Smooth muscle cell (in vitro differentiated cells): ENCODE data around the gene PHF14. TPM values are rescaled to one million over a fixed set of nuclear protein-coding genes. Genes with fewer than 3 reads are reported as not detected.

ENCODE experiments used
- DNase-seq: peaks from one replicate; lab custom pipeline; 2025; ENCODE audit not compliant: unreplicated experiment; lab: John Stamatoyannopoulos, UW
- H2AFZ ChIP-seq: fragments of 200-600 bp; sonication (generic); 2 replicates; pipeline ENCODE4 v1.6.0; 2016; ENCODE audit warnings: antibody characterized with exemption, low read depth, mild to moderate bottlenecking
- H3F3A ChIP-seq: fragments of 200-600 bp; sonication (generic); 2 replicates; pipeline ENCODE4 v1.6.0; 2017; ENCODE audit warnings: antibody characterized with exemption, low read depth
- H3K27ac ChIP-seq: fragments of 200-600 bp; sonication (generic); 2 replicates; pipeline ENCODE4 v1.5.1; 2016; ENCODE audit warnings: low read depth, mild to moderate bottlenecking
- H3K27me3 ChIP-seq: fragments of 200-600 bp; sonication (generic); 2 replicates; pipeline ENCODE4 v1.6.1; 2016; ENCODE audit warnings: low read depth, mild to moderate bottlenecking
- H3K36me3 ChIP-seq: fragments of 200-600 bp; sonication (generic); 2 replicates; pipeline ENCODE4 v1.5.1; 2016; ENCODE audit warnings: low read depth
- H3K4me1 ChIP-seq: fragments of 200-600 bp; sonication (generic); 2 replicates; pipeline ENCODE4 v1.5.1; 2016; ENCODE audit warnings: low read depth
- H3K4me2 ChIP-seq: fragments of 200-600 bp; sonication (generic); 2 replicates; pipeline ENCODE4 v1.6.0; 2016; ENCODE audit warnings: mild to moderate bottlenecking
- H3K4me3 ChIP-seq: fragments of 200-600 bp; sonication (generic); 2 replicates; pipeline ENCODE4 v1.5.1; 2016; ENCODE audit warnings: mild to moderate bottlenecking
- H3K79me2 ChIP-seq: fragments of 200-600 bp; sonication (generic); 2 replicates; pipeline ENCODE4 v1.6.0; 2016; ENCODE audit warnings: low read depth, mild to moderate bottlenecking
- H3K9ac ChIP-seq: fragments of 200-600 bp; sonication (generic); 2 replicates; pipeline ENCODE4 v1.6.0; 2016; ENCODE audit warnings: low read depth
- H3K9me3 ChIP-seq: fragments of 200-600 bp; sonication (generic); replicated peaks from 2 replicates; pipeline ENCODE4 v1.5.1; 2016; ENCODE audit warnings: low read depth
- H4K20me1 ChIP-seq: fragments of 200-600 bp; sonication (generic); 2 replicates; pipeline ENCODE4 v1.6.0; 2016; ENCODE audit warnings: low read depth
- CTCF ChIP-seq: fragments of 200-600 bp; sonication (generic); IDR thresholded peaks from 2 replicates; pipeline ENCODE4 v1.5.1; 2017; ENCODE audit warnings: borderline replicate concordance, mild to moderate bottlenecking, antibody characterized with exemption; ENCODE audit not compliant: insufficient read depth, poor library complexity, severe bottlenecking
- WGBS: methylation state at CpG from one replicate; pipeline ENCODE4 v1.1.7; 2016; ENCODE audit warnings: low lambda C conversion rate; 5-methylcytosine and 5-hydroxymethylcytosine counted together
- polyA plus RNA-seq: library from polyadenylated mRNA; unstranded; fragments of >200 nt; fragmentation: Nextera tagmentation; extraction: Ambion mirVana; gene quantifications from 2 replicates; pipeline ENCODE4 v1.2.1, GENCODE V29; 2016
- total RNA-seq: library from RNA; depleted of rRNA; stranded (reverse); fragments of >200 nt; gene quantifications from 2 replicates; pipeline ENCODE4 v1.2.3, GENCODE V29; 2014

Gene PHF14
- total and polyA plus RNA-seq, 2 experiments from 2014 or later, result 13.2 to 29.2 TPM

GRCh38 chr7:11060893-11061292 lies 87.2 kb downstream of the PHF14 start:
- no peak overlapping the region for H3K4me2 ChIP-seq
- no peak for DNase-seq
- no peak for TF ChIP-seq CTCF
- no peaks in the 10 kb centered on the region for H3K36me3 ChIP-seq
- H3K27ac ChIP-seq, result no peak overlapping the region
- no peaks in the 10 kb centered on the region for H4K20me1 ChIP-seq
- no peak overlapping the region for H2AFZ ChIP-seq
- H3K9ac ChIP-seq, result no peak overlapping the region
- WGBS, result 83% methylated on average over 2 of the region's 2 CpGs
- H3F3A ChIP-seq, result no peaks in the 10 kb centered on the region
- H3K79me2 ChIP-seq, result no peaks in the 10 kb centered on the region
- H3K27me3 ChIP-seq, result no peaks in the 10 kb centered on the region
- no peak overlapping the region for H3K4me3 ChIP-seq
- H3K9me3 ChIP-seq, result no peaks in the 10 kb centered on the region
- H3K4me1 ChIP-seq, result peaks cover 20% of the 10 kb centered on the region

- H3K79me2 ChIP-seq, result no peaks in the 10 kb centered on the region
- TF ChIP-seq CTCF, result no peak
Observed at GRCh38 chr7:11062110-11062509, 88.4 kb downstream of the PHF14 start.

GRCh38 chr7:11069591-11069990 lies 95.9 kb downstream of the PHF14 start:
- 90% methylated on average over 2 of the region's 3 CpGs for WGBS
- H3K27ac ChIP-seq, result no peak overlapping the region
- no peaks in the 10 kb centered on the region for H3K27me3 ChIP-seq
- H3K4me2 ChIP-seq, result no peak overlapping the region
- no peak for TF ChIP-seq CTCF
- H3K36me3 ChIP-seq, result no peaks in the 10 kb centered on the region
- no peak overlapping the region for H3K4me3 ChIP-seq
- H3K9me3 ChIP-seq, result no peaks in the 10 kb centered on the region
- H3K9ac ChIP-seq, result no peak overlapping the region
- H2AFZ ChIP-seq, result no peak overlapping the region
- H3K79me2 ChIP-seq, result no peaks in the 10 kb centered on the region
- H4K20me1 ChIP-seq, result no peaks in the 10 kb centered on the region
- no peaks in the 10 kb centered on the region for H3K4me1 ChIP-seq
- no peaks in the 10 kb centered on the region for H3F3A ChIP-seq
- DNase-seq, result no peak

More at GRCh38 chr7:11062110-11062509, 88.4 kb downstream of the PHF14 start:
- Histone ChIP-seq H3K4me2 (no peak overlapping the region), H3F3A (no peaks in the 10 kb centered on the region), H3K4me3 (no peak overlapping the region), H3K9me3 (no peaks in the 10 kb centered on the region), H3K27me3 (no peaks in the 10 kb centered on the region), H3K4me1 (peaks cover 20% of the 10 kb centered on the region), H3K27ac (no peak overlapping the region), H3K36me3 (no peaks in the 10 kb centered on the region), H2AFZ (no peak overlapping the region), H3K9ac (no peak overlapping the region), H4K20me1 (no peaks in the 10 kb centered on the region)
- DNase-seq, result no peak

GRCh38 chr7:11077816-11078215 lies 104.1 kb downstream of the PHF14 start:
- no peaks in the 10 kb centered on the region for H4K20me1 ChIP-seq
- peaks cover 7% of the 10 kb centered on the region for H3K4me1 ChIP-seq
- H3K27ac ChIP-seq, result no peak overlapping the region
- no peaks in the 10 kb centered on the region for H3K27me3 ChIP-seq
- no peak for DNase-seq
- no peak overlapping the region for H3K4me3 ChIP-seq
- no peak overlapping the region for H3K9ac ChIP-seq
- WGBS, result 91% methylated on average over 2 of the region's 2 CpGs
- TF ChIP-seq CTCF, result no peak
- H3K36me3 ChIP-seq, result no peaks in the 10 kb centered on the region
- H3K9me3 ChIP-seq, result no peaks in the 10 kb centered on the region
- no peak overlapping the region for H2AFZ ChIP-seq
- H3K79me2 ChIP-seq, result no peaks in the 10 kb centered on the region
- H3F3A ChIP-seq, result no peaks in the 10 kb centered on the region
- no peak overlapping the region for H3K4me2 ChIP-seq
